NCI-H510A (cell line): ENCODE measurements around the gene UBXN4.
"Not testable (repeated sequence)": the region's sequence is repeated elsewhere in the genome, so short reads cannot be mapped to it uniquely, and the experiment has no call there.

Source experiments
- DNase-seq: peaks from one replicate; lab custom pipeline; 2025; lab: John Stamatoyannopoulos, UW

Gene UBXN4

GRCh38 chr2:135741395-135742324, at the start of gene UBXN4:
Gene UBXN4 (plus strand): TSS chr2:135741855. CDS start chr2:135741930, 75 bp downstream.
- peak; percentile 98 for DNase-seq

GRCh38 chr2:135694711-135695110, 46.9 kb upstream of the UBXN4 start:
- DNase-seq, result no peak

GRCh38 chr2:135698838-135699237, 42.8 kb upstream of the UBXN4 start:
- DNase-seq, result no peak

GRCh38 chr2:135701442-135701841, 40.2 kb upstream of the UBXN4 start:
- no peak for DNase-seq

GRCh38 chr2:135703300-135703699, 38.4 kb upstream of the UBXN4 start:
- no peak for DNase-seq

- DNase-seq, result not testable (repeated sequence)
Measured at GRCh38 chr2:135704075-135704474, 37.6 kb upstream of the UBXN4 start.

- DNase-seq, result no peak
Measured at GRCh38 chr2:135708159-135708558, 33.5 kb upstream of the UBXN4 start.

GRCh38 chr2:135709992-135710391, 31.7 kb upstream of the UBXN4 start:
- DNase-seq, result no peak

- not testable (repeated sequence) for DNase-seq
Measured at GRCh38 chr2:135715086-135715485, 26.6 kb upstream of the UBXN4 start.

- DNase-seq, result no peak
Measured at GRCh38 chr2:135728064-135728743, 13.5 kb upstream of the UBXN4 start.

GRCh38 chr2:135732561-135732960, 9.1 kb upstream of the UBXN4 start:
- DNase-seq, result no peak

GRCh38 chr2:135733045-135733444, 8.6 kb upstream of the UBXN4 start:
- DNase-seq, result no peak

- no peak for DNase-seq
Measured at GRCh38 chr2:135736546-135736945, 5.1 kb upstream of the UBXN4 start.

GRCh38 chr2:135740206-135740605, 1.4 kb upstream of the UBXN4 start:
- no peak for DNase-seq

- DNase-seq, result no peak
Measured at GRCh38 chr2:135741043-135741394, 636 bp upstream of the UBXN4 start.

GRCh38 chr2:135742325-135742757, 686 bp downstream of the UBXN4 start:
- no peak for DNase-seq

GRCh38 chr2:135743860-135744259, 2.2 kb downstream of the UBXN4 start:
- no peak for DNase-seq

GRCh38 chr2:135744760-135745314, 3.2 kb downstream of the UBXN4 start:
- peak; percentile 3 for DNase-seq

- DNase-seq, result no peak
Measured at GRCh38 chr2:135745545-135745944, 3.9 kb downstream of the UBXN4 start.

- no peak for DNase-seq
Measured at GRCh38 chr2:135755573-135755972, 13.9 kb downstream of the UBXN4 start.

GRCh38 chr2:135756692-135757091, 15.0 kb downstream of the UBXN4 start:
- no peak for DNase-seq

- DNase-seq, result no peak
Measured at GRCh38 chr2:135762022-135762421, 20.4 kb downstream of the UBXN4 start.

GRCh38 chr2:135762530-135762929, 20.9 kb downstream of the UBXN4 start:
- DNase-seq, result no peak
